Measurements from ENCODE around the gene MTA2. TPM values are rescaled to one million over a fixed set of nuclear protein-coding genes. Genes with fewer than 3 reads are reported as not detected.

MTA2 gene
- total and polyA plus RNA-seq, 2 of the 8 experiments (the other 6 are each of a cell fraction or from before 2014, with no cell fraction given), result 25.7 to 114 TPM

GRCh38 chr11:62553080-62553838 is 48.4 kb downstream of the MTA2 start (continued):
- no peak for TF ChIP-seq ATF2 (IDR thresholded peaks at IDR 0.05; ENCODE audit: low read length)
- TF ChIP-seq CHD1 (IDR thresholded peaks at IDR 0.05; ENCODE audit: low read depth, low read length), result no peak
- no peak; the same call in none of the 2 replicates for TF ChIP-seq POLR2AphosphoS5 (IDR thresholded peaks at IDR 0.05; ENCODE audit: low read depth, low read length)
- no peak for TF ChIP-seq GTF2F1 (IDR thresholded peaks at IDR 0.05; ENCODE audit: borderline replicate concordance, low read depth, low read length)
- TF ChIP-seq PHF8 (conservative IDR thresholded peaks at IDR 0.05; ENCODE audit: low read depth, low read length), result 0 out of 2 replicates have a peak, but pooled peaks have one; percentile 19
- TF ChIP-seq SUZ12 (IDR thresholded peaks at IDR 0.05; ENCODE audit: low read length), result no peak
- peak; percentile 57; the same call in 1 of the 2 replicates for TF ChIP-seq RBBP5 (IDR thresholded peaks at IDR 0.05; ENCODE audit: borderline replicate concordance, low read depth, low read length)
- no peak for TF ChIP-seq HDAC6 (IDR thresholded peaks at IDR 0.05; ENCODE audit: low read depth, low read length)
- no peak for TF ChIP-seq CBX8 (IDR thresholded peaks at IDR 0.05; ENCODE audit: borderline replicate concordance, low read depth, low read length)
- no peak for TF ChIP-seq TEAD4 (IDR thresholded peaks at IDR 0.05; ENCODE audit: low read depth, low read length)
- TF ChIP-seq KDM5A (IDR thresholded peaks at IDR 0.05; ENCODE audit: low read length), result no peak
- TF ChIP-seq, protein P1, sequence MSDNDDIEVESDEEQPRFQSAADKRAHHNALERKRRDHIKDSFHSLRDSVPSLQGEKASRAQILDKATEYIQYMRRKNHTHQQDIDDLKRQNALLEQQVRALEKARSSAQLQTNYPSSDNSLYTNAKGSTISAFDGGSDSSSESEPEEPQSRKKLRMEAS (IDR thresholded peaks at IDR 0.05), result peak; percentile 32; the same call in 1 of the 2 replicates
- no peak for TF ChIP-seq RAD21 (IDR thresholded peaks at IDR 0.05 in 1 of 2, conservative IDR thresholded peaks at IDR 0.05 in 1 of 2; ENCODE audit: low read depth in 2 of 2, low read length in 2 of 2)
- no peak for TF ChIP-seq TAF7 (optimal IDR thresholded peaks at IDR 0.05; ENCODE audit: borderline replicate concordance, low read depth, low read length)
- TF ChIP-seq SP2 (IDR thresholded peaks at IDR 0.05; ENCODE audit: low read length), result no peak
- peak in 1 of 2 experiments; percentile 75; a peak in 1 of 4 replicates for TF ChIP-seq SIN3A (conservative IDR thresholded peaks at IDR 0.05 in 1 of 2, IDR thresholded peaks at IDR 0.05 in 1 of 2; ENCODE audit: low read depth in 1 of 2, low read length in 2 of 2)
- TF ChIP-seq POLR2A (IDR thresholded peaks at IDR 0.05; ENCODE audit: control extremely low read depth in 1 of 2, low read depth in 2 of 2, low read length in 2 of 2), result peak in 1 of 2 experiments; percentile 65; a peak in 1 of 3 replicates
- TF ChIP-seq TAF1 (IDR thresholded peaks at IDR 0.05; ENCODE audit: low read depth, low read length), result peak; percentile 53; the same call in 1 of the 2 replicates

All from H1 (cell line).